ENCODE results near the gene UBE2R2. TPM values are rescaled to one million over a fixed set of nuclear protein-coding genes. Genes with fewer than 3 reads are reported as not detected.
A peak's percentile ranks its signal among the peaks of the same experiment; 100 is the strongest.

UBE2R2 gene
- total RNA-seq, 2 experiments from 2014 or later: 22.7 to 24.5 TPM

GRCh38 chr9:33809506-33809905, 7.5 kb upstream of the UBE2R2 start:
- Mint-ChIP-seq H3K4me3 (no peak overlapping the region), H3K27me3 (no peaks in the 10 kb centered on the region), H3K27ac (no peak overlapping the region), H3K4me1 (ENCODE audit: low read depth) (peaks cover 12% of the 10 kb centered on the region), H3K9me3 (no peaks in the 10 kb centered on the region), H3K36me3 (ENCODE audit: low read depth) (no peaks in the 10 kb centered on the region)
- Histone ChIP-seq H3K27me3 (ENCODE audit: control insufficient read depth in 1 of 2, insufficient read depth in 2 of 2, low read length in 2 of 2) (no peaks in the 10 kb centered on the region), H3K36me3 (ENCODE audit: insufficient read depth, low read length) (no peaks in the 10 kb centered on the region), H3K9me3 (ENCODE audit: control insufficient read depth in 1 of 2, insufficient read depth in 1 of 2, low read length in 2 of 2) (no peaks in the 10 kb centered on the region), H3K4me3 (ENCODE audit: low read length) (no peak overlapping the region), H3K27ac (ENCODE audit: low read depth in 1 of 2, low read length in 2 of 2) (no peak overlapping the region), H3K4me1 (ENCODE audit: insufficient read depth, low read length) (peaks cover 10% of the 10 kb centered on the region)
- DNase-seq: no peak
- ChIA-PET POLR2A (no interaction called here), CTCF (interaction anchor here (0.8 to 1.1 kb wide), 2 partner anchors 31 to 43 kb away, joined by 3 to 5 read pairs; no protein-coding TSS in a partner anchor)
- TF ChIP-seq CTCF (IDR thresholded peaks at IDR 0.05): no peak
- ATAC-seq (ENCODE audit: poor library complexity): no peak
- intact Hi-C loops (cut with DNase I, micrococcal nuclease): no loop called here

- Histone ChIP-seq H3K4me1 (ENCODE audit: insufficient read depth, low read length) (peaks cover 22% of the 10 kb centered on the region), H3K27ac (ENCODE audit: low read depth in 1 of 2, low read length in 2 of 2) (no peak overlapping the region), H3K27me3 (ENCODE audit: control insufficient read depth in 1 of 2, insufficient read depth in 2 of 2, low read length in 2 of 2) (no peaks in the 10 kb centered on the region), H3K4me3 (ENCODE audit: low read length) (no peak overlapping the region), H3K36me3 (ENCODE audit: insufficient read depth, low read length) (no peaks in the 10 kb centered on the region), H3K9me3 (ENCODE audit: control insufficient read depth in 1 of 2, insufficient read depth in 1 of 2, low read length in 2 of 2) (no peaks in the 10 kb centered on the region)
- Mint-ChIP-seq H3K36me3 (ENCODE audit: low read depth) (peaks cover 11% of the 10 kb centered on the region), H3K4me3 (peak overlapping the region; percentile 81), H3K27ac (peak overlapping the region; percentile 98), H3K4me1 (ENCODE audit: low read depth) (peaks cover 37% of the 10 kb centered on the region), H3K9me3 (no peaks in the 10 kb centered on the region), H3K27me3 (no peaks in the 10 kb centered on the region)
- peak in 5 of 14 experiments; percentile 17 to 78 (median 62) for DNase-seq
- ChIA-PET POLR2A (interaction anchor here (0.6 to 1.6 kb wide), 6 partner anchors 10 to 523 kb away, joined by 3 to 11 read pairs (median 4); no protein-coding TSS in a partner anchor), CTCF (interaction anchor here (0.6 to 4.4 kb wide), 19 partner anchors 10 to 1242 kb away, joined by 3 to 51 read pairs (median 3); no protein-coding TSS in a partner anchor)
- ATAC-seq (ENCODE audit: poor library complexity): peak; percentile 1
- TF ChIP-seq CTCF (IDR thresholded peaks at IDR 0.05): peak; percentile 80
- intact Hi-C loops (cut with DNase I, micrococcal nuclease): loop anchor here (1.0 to 10.0 kb wide), 4 partner anchors 38 to 231 kb away; partner anchors contain the start of gene UBAP2 (in 1 of the 2)
These were observed 3.0 kb upstream of the UBE2R2 start for GRCh38 chr9:33813712-33814641.

GRCh38 chr9:33815781-33816180, 1.2 kb upstream of the UBE2R2 start:
- POLR2A ChIA-PET: interaction anchor here (0.8 to 2.1 kb wide), 3 partner anchors 36 to 233 kb away, joined by 3 to 9 read pairs (median 6); partner anchors contain the start of gene UBAP2
- Mint-ChIP-seq H3K9me3 (no peaks in the 10 kb centered on the region), H3K27me3 (no peaks in the 10 kb centered on the region), H3K36me3 (ENCODE audit: low read depth) (peaks cover 17% of the 10 kb centered on the region), H3K27ac (peak overlapping the region; percentile 98), H3K4me1 (ENCODE audit: low read depth) (peaks cover 53% of the 10 kb centered on the region), H3K4me3 (peak overlapping the region; percentile 96)
- Histone ChIP-seq H3K27ac (ENCODE audit: low read depth in 1 of 2, low read length in 2 of 2) (peak overlapping the region; percentile 96), H3K27me3 (ENCODE audit: control insufficient read depth in 1 of 2, insufficient read depth in 2 of 2, low read length in 2 of 2) (no peaks in the 10 kb centered on the region), H3K4me3 (ENCODE audit: low read length) (no peak overlapping the region), H3K9me3 (ENCODE audit: control insufficient read depth in 1 of 2, insufficient read depth in 1 of 2, low read length in 2 of 2) (no peaks in the 10 kb centered on the region), H3K36me3 (ENCODE audit: insufficient read depth, low read length) (no peaks in the 10 kb centered on the region), H3K4me1 (ENCODE audit: insufficient read depth, low read length) (peaks cover 28% of the 10 kb centered on the region)
- TF ChIP-seq CTCF (IDR thresholded peaks at IDR 0.05): no peak
- DNase-seq: no peak
- ATAC-seq (ENCODE audit: poor library complexity): no peak
- CTCF ChIA-PET: interaction anchor here (0.6 to 4.4 kb wide), 3 partner anchors 32 to 47 kb away, joined by 3 to 51 read pairs (median 3); no protein-coding TSS in a partner anchor
- intact Hi-C loops (cut with DNase I, micrococcal nuclease): loop anchor here (2.0 to 10.0 kb wide), 5 partner anchors 229 to 642 kb away; partner anchors contain the start of genes UBAP2 (in 2 of the 2), DNAI1 (in 1 of the 2), FAM219A (in 1 of the 2) and MYORG (in 1 of the 2)

Measured in CD4-positive, alpha-beta T cell (primary cell).